ENCODE results near the gene TECTB.

DNA sequence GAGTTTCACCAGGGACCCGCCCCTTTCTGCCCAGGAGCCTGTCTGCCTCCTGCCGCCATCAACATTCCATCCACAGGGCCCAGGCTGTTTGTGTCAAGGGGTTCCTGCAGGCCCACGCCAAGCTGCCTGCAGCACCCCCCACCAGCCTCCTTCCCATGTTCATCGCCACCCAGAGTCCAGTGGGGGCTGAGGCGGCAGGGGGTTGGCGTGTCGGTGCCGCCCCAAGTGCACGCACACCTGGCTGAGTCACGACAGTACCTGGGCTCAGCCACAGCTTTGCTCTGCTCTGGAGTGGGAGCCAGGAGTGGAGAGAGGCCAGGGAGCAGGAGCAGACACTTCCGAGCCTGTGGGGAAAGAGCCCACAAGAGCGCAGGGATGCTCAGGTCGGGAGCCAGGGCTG lies 42.8 kb upstream of the TECTB start:
- TF ChIP-seq CTCF (IDR thresholded peaks at IDR 0.05) (no peak), POLR2A (IDR thresholded peaks at IDR 0.05) (no peak)

Measured in body of pancreas (tissue), 4 donors.